Activated CD8-positive, alpha-beta memory T cell treated with anti-CD3 and anti-CD28 coated beads, Interleukin-2, amount 50 U/mL, for 4 hours (primary cell): ENCODE results near the gene EMILIN2.

Experiments used
- DNase-seq: peaks from one replicate; pipeline ENCODE4 v3.0.0-alpha.2; 2020

Gene EMILIN2

DNA sequence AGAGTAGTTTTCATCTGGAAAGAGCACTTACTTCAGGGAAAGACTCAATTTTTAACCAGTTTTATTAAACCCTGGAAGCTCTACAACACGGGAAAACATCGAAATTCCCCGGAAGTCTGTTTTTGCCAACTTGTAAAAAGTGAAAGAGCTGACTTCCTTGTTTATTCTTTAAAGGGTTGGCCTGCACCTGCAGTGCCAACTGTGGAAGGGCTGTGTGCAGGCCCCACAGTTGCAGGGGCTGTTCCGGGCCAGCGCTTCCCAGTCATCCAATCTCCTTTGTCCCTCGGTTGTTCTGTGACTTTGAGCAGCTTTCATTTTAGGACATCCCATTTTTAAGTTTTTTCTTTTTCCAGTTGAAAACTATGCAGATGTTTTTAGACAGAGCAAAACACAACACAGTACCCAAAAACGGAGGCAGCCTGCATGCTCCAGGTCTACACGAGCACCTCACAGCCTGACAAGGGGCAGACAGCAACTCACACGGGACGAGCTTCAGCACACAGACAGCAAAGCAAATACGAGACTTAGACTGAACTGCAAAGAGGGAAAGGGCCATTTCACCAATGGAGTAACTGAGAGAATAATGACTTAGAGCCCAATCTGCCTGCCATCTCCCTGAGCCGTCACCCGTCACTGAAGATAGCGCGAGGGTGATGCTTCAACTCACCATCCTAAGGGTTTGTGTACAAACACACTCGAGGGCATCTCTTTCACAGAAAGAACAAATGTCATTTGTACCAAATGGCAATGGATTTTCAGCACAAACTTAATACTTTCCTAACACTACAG, 70.6 kb downstream of the EMILIN2 start:
- no peak for DNase-seq

DNA sequence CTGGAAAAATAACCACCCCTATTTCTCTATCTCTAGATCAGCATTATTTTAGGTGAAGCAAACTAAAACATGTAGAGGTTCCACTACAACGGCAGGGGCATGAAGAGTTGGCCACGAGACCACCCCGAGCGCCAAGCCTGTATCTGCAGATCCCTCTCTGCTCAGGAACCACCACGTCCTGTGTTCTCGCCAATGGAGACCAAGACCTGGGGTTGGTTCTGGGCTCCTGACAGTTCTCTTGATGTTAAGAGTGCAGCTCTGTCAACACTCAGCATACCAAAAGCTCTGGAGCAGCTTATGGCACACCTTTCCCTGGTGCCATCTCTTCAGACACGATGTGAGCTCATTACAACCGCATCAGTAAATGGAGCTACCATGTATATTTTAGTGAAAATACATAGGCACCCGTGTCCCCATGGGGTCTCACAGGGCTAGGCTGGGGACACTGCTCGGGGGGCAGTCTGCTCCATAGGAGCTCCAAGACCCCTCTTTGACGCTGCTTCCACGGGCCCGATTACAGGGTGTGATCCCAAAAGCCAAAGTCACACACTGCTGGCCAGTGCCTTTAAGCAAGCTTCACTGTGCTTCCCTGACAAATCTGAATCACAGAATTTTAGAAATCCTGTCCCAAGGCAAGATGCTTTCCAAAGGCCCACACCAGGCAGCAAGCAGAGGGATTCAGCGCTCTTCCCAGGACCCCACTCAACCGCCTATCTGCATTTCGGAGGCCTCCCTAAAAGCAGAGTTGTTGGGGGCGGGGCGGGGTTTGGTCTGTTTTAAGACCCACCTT, 72.2 kb downstream of the EMILIN2 start:
- DNase-seq: no peak

DNA sequence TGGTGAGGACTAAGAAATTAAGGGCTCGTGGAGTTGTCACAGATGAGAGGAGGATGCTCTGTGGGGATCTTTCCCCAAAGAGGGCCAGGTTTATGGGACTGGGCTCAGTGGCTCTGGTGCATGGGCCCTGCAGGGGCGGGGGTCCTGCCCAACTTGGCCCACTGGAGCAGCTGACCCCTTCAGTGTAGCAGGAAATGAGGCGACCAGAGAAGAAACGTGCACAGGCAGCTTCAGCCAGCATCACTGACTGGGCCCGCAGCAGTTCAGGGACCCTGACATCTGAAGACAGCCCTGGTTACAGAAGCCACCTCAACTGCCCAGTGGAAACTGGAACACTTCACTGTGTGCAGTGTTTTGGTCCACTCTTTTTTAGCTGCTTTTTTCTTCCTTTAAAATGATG, 72.8 kb downstream of the EMILIN2 start:
- DNase-seq: no peak

DNA sequence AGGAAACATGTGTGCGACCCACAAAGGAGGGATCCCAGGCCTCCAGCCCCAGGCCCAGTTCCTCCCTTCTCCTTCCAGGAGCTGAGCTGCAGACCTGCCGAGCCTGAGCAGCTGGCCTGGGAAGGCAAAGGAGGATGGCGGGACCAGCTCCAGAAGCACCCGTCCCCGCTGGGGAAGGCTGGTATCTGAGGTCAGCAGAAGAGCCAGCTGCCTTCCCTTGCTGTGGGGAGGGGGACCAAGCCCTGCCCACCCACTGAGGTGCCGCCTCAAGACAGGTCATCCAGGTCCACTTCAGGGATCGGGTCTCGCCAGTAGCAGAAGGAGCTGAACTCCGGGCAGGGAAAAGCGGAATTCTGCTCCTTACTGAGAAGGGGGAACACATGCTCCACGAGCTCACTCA, 73.2 kb downstream of the EMILIN2 start:
- DNase-seq: no peak

DNA sequence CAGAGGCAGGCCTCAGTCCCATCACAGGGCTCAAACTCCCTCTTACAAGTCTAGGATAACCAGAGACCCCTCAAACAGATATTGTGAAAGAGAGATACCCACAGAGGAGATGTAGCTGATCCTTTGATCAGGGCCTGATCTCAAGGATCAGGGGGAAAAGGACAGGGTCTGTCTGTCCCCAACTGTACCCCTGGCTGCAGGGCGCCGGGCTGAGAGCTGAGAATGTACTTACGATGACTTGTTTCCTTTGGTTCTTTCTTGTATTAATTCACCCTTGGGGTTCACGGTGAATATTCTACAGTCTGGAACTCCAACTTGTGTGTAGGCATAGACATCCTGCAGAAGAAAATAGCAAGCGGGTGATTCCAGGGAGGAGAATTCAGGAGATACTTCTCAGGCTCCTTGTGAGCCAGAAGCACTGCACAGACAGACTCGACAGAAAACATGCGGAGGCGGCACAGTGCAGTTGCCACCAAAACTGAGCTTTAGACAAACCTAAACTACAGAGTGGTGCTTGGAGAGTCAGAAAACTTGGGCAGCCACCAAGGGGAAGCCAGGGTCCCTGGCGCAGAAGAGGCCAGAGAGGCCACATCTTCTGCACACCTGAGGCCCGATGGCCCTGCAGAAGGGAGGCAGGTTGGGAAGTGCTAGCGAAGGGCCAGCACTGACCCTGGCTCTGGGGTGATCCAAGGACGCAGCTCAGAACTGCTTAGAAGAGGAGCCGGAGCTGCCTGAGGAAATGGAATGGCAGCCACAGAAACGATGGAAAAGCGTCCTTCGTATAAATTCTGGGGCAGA, 73.9 kb downstream of the EMILIN2 start:
- DNase-seq: no peak

DNA sequence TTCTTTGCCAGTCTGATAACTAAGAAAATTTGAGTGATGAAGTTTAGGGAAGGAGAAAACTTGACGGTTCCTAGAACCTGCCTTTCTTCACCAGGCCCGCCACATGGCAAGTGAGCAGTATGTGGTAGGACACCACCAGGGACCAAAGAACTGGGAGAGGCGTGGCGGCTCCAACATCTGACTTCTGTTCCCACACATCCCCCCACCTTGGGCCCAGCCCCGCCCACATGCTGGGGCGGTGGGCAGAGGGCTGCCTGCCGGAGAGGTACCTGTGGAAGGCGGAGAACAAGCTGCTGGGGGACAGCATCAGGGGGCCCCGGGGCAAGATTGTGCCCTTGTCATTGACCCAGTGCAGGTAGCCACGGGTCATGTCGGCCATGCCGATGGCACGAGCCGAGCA, 75.0 kb downstream of the EMILIN2 start:
- no peak for DNase-seq

DNA sequence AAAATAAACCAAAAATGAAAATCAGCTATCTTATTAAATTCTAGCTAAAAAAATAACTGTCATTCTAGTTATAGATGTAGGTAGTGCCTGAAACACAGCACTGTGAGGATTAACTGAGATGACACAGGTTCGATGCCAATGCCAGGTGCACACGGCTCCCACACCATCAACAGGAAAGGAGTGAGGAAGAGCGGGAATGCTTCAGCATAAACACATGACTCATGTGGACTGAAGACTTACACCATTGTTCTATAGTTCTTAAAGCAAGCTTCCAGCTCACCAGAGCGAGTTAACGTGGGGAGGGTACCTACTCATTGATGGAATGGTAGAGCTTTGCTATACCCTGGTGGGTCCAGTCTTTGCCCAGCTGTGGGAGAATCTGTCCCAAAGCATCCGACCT, 76.7 kb downstream of the EMILIN2 start:
- DNase-seq: no peak

DNA sequence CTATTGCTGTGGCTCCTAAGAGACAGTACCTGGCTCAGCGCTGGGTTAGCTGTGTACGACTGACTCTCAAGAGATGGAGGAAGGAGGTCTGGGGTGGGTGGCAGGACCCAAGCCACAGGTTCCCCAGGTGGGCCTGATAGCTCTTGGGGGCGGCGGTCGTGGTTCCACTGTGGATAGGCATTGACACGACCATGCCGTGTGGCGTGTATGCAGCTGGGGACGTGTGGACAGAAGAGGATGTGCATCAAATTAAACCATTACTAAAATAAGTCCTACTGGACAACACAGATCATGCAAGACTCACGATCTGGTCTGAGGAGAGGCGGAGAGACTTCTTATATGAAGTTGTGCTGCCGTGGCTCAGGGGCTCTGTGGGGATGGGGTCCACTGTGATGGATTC, 78.1 kb downstream of the EMILIN2 start:
- DNase-seq: no peak

DNA sequence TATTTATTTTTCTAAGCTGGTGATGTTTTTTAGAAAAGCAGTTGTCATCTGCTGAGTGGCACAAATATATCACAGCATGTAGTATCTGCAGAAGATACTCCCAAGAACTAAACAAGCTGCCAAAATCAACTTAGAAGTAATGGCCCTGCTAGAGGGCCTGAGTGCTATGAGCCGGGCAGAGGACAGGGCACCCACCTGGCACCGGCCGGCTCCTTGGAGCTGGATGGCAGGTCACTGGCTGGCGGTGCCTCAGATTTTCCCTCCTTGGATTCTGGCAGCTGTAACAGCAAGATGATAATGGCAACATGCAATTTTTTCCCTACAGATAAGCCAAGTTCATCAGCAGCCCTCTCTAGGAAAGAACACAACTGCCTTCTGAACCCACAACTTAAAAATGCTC, 79.7 kb downstream of the EMILIN2 start:
- no peak for DNase-seq

DNA sequence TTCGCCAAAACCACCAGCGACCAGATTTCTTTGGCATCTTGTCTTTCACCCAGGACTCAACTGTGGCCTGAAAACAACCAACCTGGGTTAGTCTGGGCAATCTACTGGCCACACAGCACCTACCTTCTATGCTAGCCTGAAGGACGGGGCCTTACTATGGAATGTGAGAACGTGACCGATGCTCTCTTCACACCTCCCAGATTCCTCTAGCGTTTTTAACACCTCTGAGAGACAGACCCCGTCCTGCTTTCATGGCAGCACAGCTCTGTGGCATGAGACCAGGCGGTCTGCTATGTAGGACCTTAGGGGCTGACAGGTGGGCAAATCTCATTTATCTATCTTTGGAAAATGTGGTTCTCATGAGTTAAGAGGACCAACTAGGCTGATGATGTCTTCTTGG, 80.9 kb downstream of the EMILIN2 start:
- DNase-seq: no peak

DNA sequence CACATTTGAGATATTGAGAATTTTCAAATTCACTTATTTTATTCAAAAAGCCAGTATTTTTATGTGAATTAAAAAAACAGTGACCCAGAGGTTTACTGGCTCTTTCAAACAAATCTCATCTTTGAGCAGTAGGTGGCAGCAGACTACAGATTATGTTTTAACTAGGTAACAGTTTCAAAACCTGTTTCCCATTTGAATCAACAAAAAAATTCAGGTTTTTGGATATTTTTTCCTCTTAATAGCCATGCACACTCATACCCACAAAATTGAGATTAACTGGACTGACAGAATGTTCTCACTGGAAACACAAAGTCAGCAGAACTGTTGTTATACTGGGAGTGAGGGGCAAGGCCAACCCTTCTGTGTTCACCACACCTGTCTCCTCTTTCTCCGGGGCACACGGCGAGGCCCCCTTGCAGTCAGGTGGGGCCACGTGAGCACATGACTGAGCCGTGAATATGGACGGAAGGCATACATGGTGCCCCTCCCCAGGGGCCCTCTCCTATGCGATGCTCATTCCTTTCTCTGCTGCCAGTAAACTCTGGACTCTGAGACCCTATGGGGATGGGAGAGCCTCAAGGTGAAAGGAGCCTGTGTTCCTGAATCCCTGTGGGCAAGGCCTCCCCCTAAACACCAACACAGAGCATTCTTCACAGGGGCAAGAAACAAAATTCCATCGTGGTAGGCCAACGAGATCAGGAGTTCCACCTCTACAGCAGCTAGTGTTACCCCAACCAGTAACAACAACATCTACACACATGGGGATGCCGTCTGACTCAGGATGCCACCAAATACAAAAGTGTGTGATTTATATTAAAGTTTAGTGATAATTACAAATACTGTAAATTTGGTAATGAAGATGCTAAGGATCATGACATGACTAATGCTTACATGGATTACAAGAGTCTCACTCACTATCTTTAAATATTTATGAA, 85.7 kb downstream of the EMILIN2 start:
- DNase-seq: peak; percentile 31

DNA sequence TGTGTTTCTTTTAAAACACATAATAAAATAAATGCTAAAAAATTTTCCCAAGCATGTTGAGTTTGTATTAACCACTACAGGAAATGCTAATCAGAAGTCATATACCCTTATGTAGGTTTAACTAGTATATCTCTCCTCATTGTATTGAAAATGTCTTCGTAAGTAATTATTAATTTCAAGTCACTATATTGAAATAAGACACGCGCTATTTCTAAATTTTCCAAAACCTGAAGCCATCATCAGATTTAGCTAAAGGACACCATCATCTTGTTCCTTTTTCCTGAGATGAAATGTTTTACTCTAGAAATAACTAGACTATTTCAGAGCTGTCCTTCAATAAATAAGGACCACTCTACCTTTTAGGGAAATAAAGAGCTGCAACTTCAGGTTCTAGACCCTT, 87.2 kb downstream of the EMILIN2 start:
- DNase-seq: no peak

DNA sequence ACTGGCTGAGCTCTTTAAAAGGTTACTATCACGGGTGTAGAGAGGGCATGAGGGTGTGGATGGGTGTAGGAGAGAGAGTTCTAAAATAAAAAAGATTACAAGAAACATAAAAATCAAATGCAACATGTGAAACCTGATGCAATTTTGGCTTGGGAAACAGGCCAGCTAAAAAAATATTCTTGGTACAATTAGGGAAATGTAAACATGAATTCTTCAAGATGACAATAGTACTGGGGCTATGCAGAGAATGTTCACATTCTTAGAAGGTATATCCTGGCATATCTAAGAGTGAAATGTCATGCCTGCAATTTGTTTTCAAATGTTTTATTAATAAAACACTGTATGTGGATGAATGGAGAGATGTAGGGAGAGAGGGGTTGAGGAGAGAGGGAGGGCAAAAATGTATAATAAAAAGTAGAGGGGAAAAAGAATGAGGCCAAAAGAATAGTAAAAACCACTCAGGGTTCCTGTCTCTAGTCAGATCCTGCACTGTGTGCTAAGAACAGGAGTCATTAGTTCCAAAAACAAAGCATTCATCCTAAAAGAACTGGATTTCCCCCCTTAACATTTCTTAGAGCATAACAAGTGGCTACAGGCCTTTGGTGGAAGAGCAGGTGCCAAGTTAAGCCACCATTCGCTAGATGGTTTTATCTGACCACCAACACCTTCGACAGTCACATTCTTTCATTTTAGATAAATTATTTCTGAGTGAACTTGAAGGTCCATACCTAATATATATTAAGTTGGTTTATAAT, 88.8 kb downstream of the EMILIN2 start:
- DNase-seq: no peak

DNA sequence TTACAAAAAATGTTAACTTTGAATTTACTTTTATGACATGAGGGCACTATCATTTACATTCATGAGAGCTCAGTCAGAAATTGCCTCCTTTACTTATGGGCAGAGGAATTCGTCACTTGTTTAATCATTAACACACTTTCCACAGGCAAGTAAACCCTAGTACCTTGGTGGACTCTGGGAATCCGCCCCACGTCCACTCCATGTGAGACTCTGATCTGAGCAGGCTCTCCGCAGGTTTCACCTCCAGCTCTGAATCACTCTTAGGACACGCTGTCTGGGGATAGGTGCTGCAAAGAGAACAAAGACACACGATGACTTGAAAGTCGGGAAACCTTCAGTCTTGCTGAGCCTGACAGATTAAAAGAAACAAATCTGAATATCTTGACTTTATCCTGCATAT, 92.5 kb downstream of the EMILIN2 start:
- DNase-seq: no peak

DNA sequence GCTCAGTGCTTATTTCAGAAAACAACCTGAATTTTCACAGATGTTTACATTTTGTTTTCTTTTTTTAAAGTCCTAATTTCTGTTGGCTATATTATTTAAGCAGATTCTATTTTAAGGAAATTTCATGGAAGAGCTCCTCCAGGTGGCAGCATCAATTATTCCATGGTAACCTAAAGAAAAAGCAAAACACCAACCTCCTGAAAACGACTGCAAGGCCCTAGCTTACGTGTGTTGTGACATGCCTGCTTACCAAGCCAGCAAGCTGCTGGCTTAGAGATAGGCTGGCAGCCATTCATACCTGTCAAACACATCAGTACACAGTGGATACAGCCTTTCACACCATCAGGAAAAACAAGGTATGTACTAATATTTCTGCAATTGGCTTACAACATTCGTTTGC, 101.2 kb downstream of the EMILIN2 start:
- DNase-seq: no peak

DNA sequence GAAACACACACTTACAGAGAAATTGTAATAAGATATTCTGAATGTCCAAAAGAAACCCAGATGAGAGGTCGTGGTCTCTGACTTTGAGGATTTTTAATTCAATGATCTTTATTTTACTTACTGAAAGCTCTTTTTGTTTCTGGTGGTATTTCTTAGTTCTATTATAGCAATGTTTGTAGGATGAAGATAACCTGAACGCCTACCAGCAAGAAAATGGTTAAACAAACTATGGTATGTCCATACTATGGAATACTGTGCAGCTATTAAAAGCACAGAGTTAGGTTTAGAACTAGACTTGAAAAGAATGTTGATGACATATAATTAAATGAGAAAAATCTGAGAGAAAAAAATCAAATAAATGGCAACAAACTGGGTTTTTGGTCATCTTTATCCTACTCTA, 105.8 kb downstream of the EMILIN2 start:
- DNase-seq: no peak

DNA sequence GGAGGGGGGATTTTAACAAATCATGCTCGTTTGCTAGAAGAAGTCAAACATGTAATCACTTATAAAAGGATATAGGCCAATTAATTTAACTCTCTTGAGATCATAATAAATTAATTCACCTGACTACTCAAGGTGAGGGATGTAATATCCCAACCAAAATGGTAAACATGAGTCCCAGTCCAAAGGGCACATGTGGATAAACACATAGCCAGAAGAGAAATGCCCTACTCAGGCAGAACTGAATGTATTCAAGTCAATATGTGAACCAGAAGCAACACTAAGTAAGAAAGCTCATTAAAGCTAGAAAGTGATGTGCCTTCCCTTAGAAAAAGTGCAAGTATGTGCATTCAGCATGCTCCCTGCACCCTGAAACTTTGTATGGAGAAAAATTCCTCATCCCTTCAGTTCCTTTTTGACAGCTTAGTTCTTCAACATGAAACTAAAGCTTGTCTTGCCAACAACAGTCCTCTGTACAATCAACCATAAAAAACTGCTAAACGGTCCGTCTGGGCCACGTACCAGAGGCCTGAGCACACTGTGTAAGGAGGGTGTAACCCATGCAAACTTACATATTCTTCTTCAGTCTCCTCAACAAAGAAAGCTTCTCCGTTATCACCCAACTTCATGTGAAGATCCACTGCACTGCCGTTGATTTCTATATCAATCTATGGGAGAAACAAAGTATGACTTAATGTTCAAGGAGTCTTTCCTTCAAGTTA, 107.3 kb downstream of the EMILIN2 start:
- no peak for DNase-seq

DNA sequence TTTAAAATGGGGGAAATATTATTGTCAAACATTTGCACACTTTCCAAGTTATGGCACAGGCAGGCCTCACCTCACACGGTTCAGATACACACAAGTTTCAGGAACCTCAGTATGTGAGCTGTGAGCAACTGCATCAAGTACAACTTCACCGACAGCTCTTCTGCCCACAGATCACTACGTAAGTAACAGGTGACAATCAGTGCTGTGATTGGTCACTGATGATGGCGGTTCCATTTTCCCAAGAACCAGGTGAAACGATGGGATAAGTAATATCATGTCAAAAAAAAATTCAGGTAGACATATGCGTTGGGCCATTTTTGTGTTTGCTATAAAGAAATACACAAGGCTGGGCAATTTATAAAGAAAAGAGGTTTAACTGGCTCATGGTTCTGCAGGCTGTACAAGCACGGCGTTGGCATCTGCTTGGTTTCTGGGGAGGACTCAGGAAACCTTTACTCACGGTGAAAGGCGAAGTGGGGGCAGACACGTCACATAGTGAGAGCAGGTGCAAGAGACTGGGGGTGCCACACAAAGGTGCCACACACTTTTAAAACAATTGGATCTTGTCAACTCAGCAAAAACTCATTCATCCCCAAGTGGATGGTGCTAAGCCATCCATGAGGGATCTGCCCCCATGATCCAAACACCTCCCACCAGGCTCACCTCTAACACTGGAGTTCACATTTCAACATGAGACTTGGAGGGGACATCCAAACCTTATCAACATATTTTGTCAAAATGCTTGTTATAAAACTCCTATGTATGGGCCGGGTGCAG, 108.3 kb downstream of the EMILIN2 start:
- DNase-seq: no peak

DNA sequence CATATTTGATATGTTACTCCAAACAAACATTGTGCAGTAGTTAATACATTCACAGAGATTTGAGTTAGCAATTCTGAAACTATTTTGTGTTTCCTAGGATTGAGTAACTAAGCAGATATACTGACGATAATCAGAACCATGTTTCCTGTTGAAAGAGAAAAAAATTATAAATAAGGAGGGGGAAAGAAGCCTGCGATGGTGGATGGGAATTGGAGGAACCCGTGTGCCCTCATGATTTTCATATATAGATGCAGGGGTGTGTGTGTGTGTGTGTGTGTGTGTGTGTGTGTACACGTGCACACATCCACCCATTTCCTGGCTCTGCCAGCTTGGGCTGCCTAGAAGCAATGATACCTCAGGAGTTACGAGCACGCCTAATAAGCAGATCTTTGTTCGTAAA, 109.2 kb downstream of the EMILIN2 start:
- DNase-seq: no peak

DNA sequence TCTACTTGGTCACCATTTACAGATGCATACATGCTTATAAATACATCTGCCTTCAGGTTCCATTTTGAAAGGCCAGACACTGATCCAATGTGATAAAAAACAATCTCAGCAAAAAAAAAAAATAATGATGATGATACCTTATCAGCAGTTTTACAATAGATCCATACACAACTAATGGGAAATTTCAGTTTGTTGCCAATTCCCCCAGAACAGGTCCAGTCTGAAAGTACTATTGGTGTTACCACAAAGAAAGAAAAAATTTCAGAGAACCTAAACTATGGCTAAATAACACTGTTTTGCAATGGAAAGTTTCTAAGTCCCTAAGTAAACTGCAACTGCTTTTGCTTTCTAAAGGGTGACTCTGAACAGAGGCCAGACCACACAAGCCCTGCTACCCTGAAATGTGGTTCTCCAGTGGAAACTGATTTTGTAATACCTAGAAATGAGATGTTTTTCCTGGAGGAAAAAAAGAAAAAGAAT, 112.1 kb downstream of the EMILIN2 start:
- DNase-seq: no peak
